NOMO-1 treated with dmso at 0.1 percent for 144 hours (cell line): ENCODE data around the gene CEP104.

ENCODE experiments used
- DNase-seq: peaks from one replicate; lab custom pipeline; 2025; ENCODE audit not compliant: unreplicated experiment; lab: John Stamatoyannopoulos, UW

Gene CEP104

GRCh38 chr1:3869751-3870301 lies 12.8 kb upstream of the CEP104 start:
- DNase-seq = no peak

- no peak for DNase-seq
These were observed 11.5 kb upstream of the CEP104 start for GRCh38 chr1:3868464-3869006.

GRCh38 chr1:3865606-3866160 lies 8.7 kb upstream of the CEP104 start:
- no peak for DNase-seq

- DNase-seq = no peak
These were observed 7.9 kb upstream of the CEP104 start for GRCh38 chr1:3864884-3865283.

- DNase-seq = no peak
These were observed 6.4 kb upstream of the CEP104 start for GRCh38 chr1:3863231-3863935.

- DNase-seq = no peak
These were observed 1.4 kb upstream of the CEP104 start for GRCh38 chr1:3858231-3858981.

GRCh38 chr1:3857791-3858129 lies 749 bp upstream of the CEP104 start:
- DNase-seq = no peak

- no peak for DNase-seq
These were observed 4.1 kb downstream of the CEP104 start for GRCh38 chr1:3852711-3853485.

- no peak for DNase-seq
These were observed 4.9 kb downstream of the CEP104 start for GRCh38 chr1:3852091-3852490.

GRCh38 chr1:3851292-3851691 lies 5.7 kb downstream of the CEP104 start:
- DNase-seq = no peak

- no peak for DNase-seq
These were observed 6.2 kb downstream of the CEP104 start for GRCh38 chr1:3850857-3851256.

- DNase-seq = no peak
These were observed 9.9 kb downstream of the CEP104 start for GRCh38 chr1:3847081-3847480.

GRCh38 chr1:3846541-3846940 lies 10.5 kb downstream of the CEP104 start:
- no peak for DNase-seq

GRCh38 chr1:3842912-3843311 lies 14.1 kb downstream of the CEP104 start:
- peak; percentile 9 for DNase-seq

GRCh38 chr1:3841491-3841890 lies 15.5 kb downstream of the CEP104 start:
- DNase-seq = no peak

GRCh38 chr1:3838788-3839187 lies 18.2 kb downstream of the CEP104 start:
- DNase-seq = no peak

- DNase-seq = no peak
These were observed 19.3 kb downstream of the CEP104 start for GRCh38 chr1:3837685-3838084.

GRCh38 chr1:3837200-3837599 lies 19.8 kb downstream of the CEP104 start:
- DNase-seq = no peak

- DNase-seq = no peak
These were observed 20.6 kb downstream of the CEP104 start for GRCh38 chr1:3836421-3836820.

GRCh38 chr1:3834701-3835100 lies 22.3 kb downstream of the CEP104 start:
- DNase-seq = no peak

GRCh38 chr1:3831689-3832088 lies 25.3 kb downstream of the CEP104 start:
- DNase-seq = no peak
